K562 (cell line): ENCODE measurements around the gene PPP2R5A. TPM values are rescaled to one million over a fixed set of nuclear protein-coding genes. Genes with fewer than 3 reads are reported as not detected.

Experiments
- ATAC-seq: fragments of 200-7000 bp; cut with Tn5 transposase; 3 replicates; pipeline ENCODE4 v1.9.1; 2020; ENCODE audit warnings: moderate library complexity
- BruUV-seq: library from RNA; stranded (reverse); fragments of 400-500 nt; replicated peaks from 2 replicates; lab custom pipeline; 2021; lab: Mats Ljungman, UMichigan
- CTCF ChIA-PET: fragments of 300-600 bp; formaldehyde crosslinking; extraction: SDS; loops from one replicate; lab custom pipeline; 2021; ENCODE audit warnings: low intra/inter-chr PET ratio; lab: Yijun Ruan, JAX
- POLR2A ChIA-PET: fragments of 300-600, 350-650 bp; sonication (Branson Sonifier 250); formaldehyde crosslinking; extraction: SDS; loops from one replicate; lab custom pipeline; 2021; ENCODE audit warnings: antibody characterized with exemption, inconsistent platforms; lab: Yijun Ruan, JAX
- DNase-seq, 4 experiments: peaks; one replicate each; pipeline versions ENCODE4 v3.0.0 to v3.0.0-alpha.2; 2011 to 2018; ENCODE audit warnings: low spot score in 3 of 4, mixed read lengths in 3 of 4; ENCODE audit errors: extremely low read depth in 1 of 4
- FAIRE-seq: peaks from 2 replicates; lab custom pipeline; 2011; peaks lifted over from hg19 to GRCh38; lab: Jason Lieb, UNC
- H2AFZ ChIP-seq: 2 replicates; pipeline ENCODE4 v1.6.0; 2011; ENCODE audit warnings: low read depth, low read length, control low read depth, inconsistent platforms
- H3K27ac ChIP-seq: fragments of 200-600 bp; 3 replicates; pipeline ENCODE4 v1.8.0; 2011; ENCODE audit warnings: low read depth, mild to moderate bottlenecking, control low read depth, inconsistent platforms, low read length, moderate library complexity, mixed read lengths; ENCODE audit errors: extremely low read depth
- H3K27me3 ChIP-seq, 2 experiments: fragments of 300-600 bp in 1 of 2; 2 replicates in 1 of 2; 3 replicates in 1 of 2; pipeline versions ENCODE4 v1.6.0 to v1.8.0; 2011; ENCODE audit warnings: inconsistent platforms in 2 of 2, low read length in 2 of 2, mild to moderate bottlenecking in 1 of 2, mixed read lengths in 1 of 2, moderate library complexity in 1 of 2; ENCODE audit not compliant: control insufficient read depth in 2 of 2, insufficient read depth in 2 of 2
- H3K36me3 ChIP-seq: fragments of 300-600 bp; 3 replicates; pipeline ENCODE4 v1.8.0; 2011; ENCODE audit warnings: mild to moderate bottlenecking, low read length, inconsistent platforms; ENCODE audit not compliant: control insufficient read depth, insufficient read depth
- H3K4me1 ChIP-seq, 2 experiments: fragments of 200-600 bp in 1 of 2; replicated peaks in 1 of 2; 2 replicates in 1 of 2; 3 replicates in 1 of 2; pipeline versions ENCODE4 v1.5.1 to v1.8.0; 2011; ENCODE audit warnings: inconsistent platforms in 2 of 2, low read length in 2 of 2, mild to moderate bottlenecking in 1 of 2, mixed read lengths in 1 of 2, moderate library complexity in 1 of 2; ENCODE audit not compliant: control insufficient read depth in 2 of 2, insufficient read depth in 2 of 2
- H3K4me2 ChIP-seq: 2 replicates; pipeline ENCODE4 v1.6.1; 2011; ENCODE audit warnings: low read length, control low read depth, inconsistent platforms, mixed read lengths; ENCODE audit not compliant: insufficient read depth
- H3K4me3 ChIP-seq: fragments of 200-600 bp; sonication (generic), shearing (Covaris generic); 2 replicates; pipeline ENCODE4 v1.5.1; 2016; ENCODE audit warnings: control low read depth, inconsistent platforms
- H3K79me2 ChIP-seq: fragments of 200-600 bp; 3 replicates; pipeline ENCODE4 v1.8.0; 2011; ENCODE audit warnings: low read length, inconsistent platforms; ENCODE audit not compliant: control insufficient read depth, insufficient read depth
- H3K9ac ChIP-seq, 2 experiments: 2 replicates each; pipeline versions ENCODE4 v1.6.0 to v1.6.1; 2011; ENCODE audit warnings: low read depth in 2 of 2, low read length in 2 of 2, control low read depth in 1 of 2, inconsistent platforms in 1 of 2, mild to moderate bottlenecking in 1 of 2, mixed read lengths in 1 of 2; ENCODE audit not compliant: insufficient read depth in 1 of 2
- H3K9me1 ChIP-seq: one replicate; pipeline ENCODE4 v1.6.0; 2011; ENCODE audit warnings: inconsistent platforms, mild to moderate bottlenecking, low read length, moderate library complexity; ENCODE audit not compliant: control insufficient read depth, insufficient read depth
- H3K9me3 ChIP-seq: replicated peaks from 2 replicates; pipeline ENCODE4 v1.5.1; 2011; ENCODE audit warnings: low read depth, low read length, inconsistent platforms; ENCODE audit not compliant: control insufficient read depth, insufficient read depth
- H4K20me1 ChIP-seq: replicated peaks from 2 replicates; pipeline ENCODE4 v1.6.1; 2011; ENCODE audit warnings: low read length, inconsistent platforms, mixed read lengths; ENCODE audit not compliant: control insufficient read depth, insufficient read depth
- ARHGAP35 ChIP-seq: fragments of 450-650 bp; IDR thresholded peaks from 2 replicates; pipeline ENCODE4 v1.6.1; 2018; ENCODE audit not compliant: partially characterized antibody
- MAX ChIP-seq: sonication (generic); formaldehyde crosslinking; IDR thresholded peaks from 2 replicates; pipeline ENCODE4 v1.9.0; 2022; ENCODE audit warnings: mild to moderate bottlenecking, missing genetic modification reagents
- NBN ChIP-seq: fragments of 450-650 bp; IDR thresholded peaks from 2 replicates; pipeline ENCODE4 v1.6.1; 2016; ENCODE audit warnings: low read depth, mild to moderate bottlenecking
- POLR2A ChIP-seq: fragments of 450-650 bp; conservative IDR thresholded peaks from 2 replicates; pipeline ENCODE4 v1.6.1; 2016
- SUPT5H ChIP-seq: fragments of 450-650 bp; IDR thresholded peaks from 2 replicates; pipeline ENCODE4 v1.6.1; 2016
- TBL1XR1 ChIP-seq, 2 experiments: IDR thresholded peaks; 2 replicates each; pipeline ENCODE4 v1.6.1; 2012; ENCODE audit warnings: improper control_type of control experiment in 2 of 2, low read length in 2 of 2, mild to moderate bottlenecking in 1 of 2
- ZNF212 ChIP-seq: fragments of 450-650 bp; formaldehyde crosslinking; IDR thresholded peaks from 2 replicates; pipeline ENCODE4 v1.4.0; 2020; ENCODE audit warnings: mild to moderate bottlenecking
- WGBS: fragments of 100-300 bp; shearing (Covaris generic); methylation state at CpG from one replicate; pipeline ENCODE4 v1.1.6; 2016; ENCODE audit warnings: low coverage, mixed read lengths; ENCODE audit not compliant: insufficient coverage; ENCODE audit errors: missing lambda C conversion rate; 5-methylcytosine and 5-hydroxymethylcytosine counted together
- in situ Hi-C: fragments of 300-500 bp; cut with MboI; formaldehyde crosslinking; loops from 4 replicates; pipeline ENCODE4 v1.15.0; 2018; ENCODE audit warnings: inconsistent platforms, mixed read lengths
- intact Hi-C: fragments of 100-400 bp; cut with micrococcal nuclease; formaldehyde crosslinking; loops from 2 replicates; pipeline ENCODE4 v1.14.2; 2022
- polyA plus RNA-seq, 8 experiments: library from polyadenylated mRNA; depleted of rRNA in 4 of 8; stranded (reverse) in 5 of 8; unstranded in 3 of 8; fragments of >200 nt; fragmentation: Nextera tagmentation in 2 of 8; fragmentation: Illumina TruSeq in 1 of 8; extraction: Ambion mirVana in 2 of 8; extraction: Trizol in 1 of 8; gene quantifications; 2 replicates each; pipeline versions ENCODE4 v1.2.1 to v1.2.3, GENCODE V29; 2011 to 2014; ENCODE audit warnings: inconsistent platforms in 1 of 8, missing spikeins in 1 of 8
- total RNA-seq, 7 experiments: library from RNA; depleted of rRNA in 6 of 7; stranded (reverse); fragments of >200 nt in 6 of 7; fragmentation: Illumina TruSeq in 2 of 7; extraction: Trizol in 2 of 7; gene quantifications; 2 replicates each; pipeline versions ENCODE4 v1.2.1 to v1.2.3, GENCODE V29; 2011 to 2021; ENCODE audit warnings: low replicate concordance in 1 of 7
- TF ChIP-seq, protein P1 (sequence below): sonication (generic); formaldehyde crosslinking; IDR thresholded peaks from 2 replicates; pipeline ENCODE4 v1.8.1; 2023; ENCODE audit warnings: mild to moderate bottlenecking, missing genetic modification reagents

Gene PPP2R5A
- total and polyA plus RNA-seq, 9 of the 15 experiments (the other 6 are each of a cell fraction or from before 2014, with no cell fraction given): 26.9 to 106 (median 64.3) TPM

GRCh38 chr1:212310383-212310782 is 25.2 kb downstream of the PPP2R5A start:
- FAIRE-seq: no peak
- TF ChIP-seq, protein P1, sequence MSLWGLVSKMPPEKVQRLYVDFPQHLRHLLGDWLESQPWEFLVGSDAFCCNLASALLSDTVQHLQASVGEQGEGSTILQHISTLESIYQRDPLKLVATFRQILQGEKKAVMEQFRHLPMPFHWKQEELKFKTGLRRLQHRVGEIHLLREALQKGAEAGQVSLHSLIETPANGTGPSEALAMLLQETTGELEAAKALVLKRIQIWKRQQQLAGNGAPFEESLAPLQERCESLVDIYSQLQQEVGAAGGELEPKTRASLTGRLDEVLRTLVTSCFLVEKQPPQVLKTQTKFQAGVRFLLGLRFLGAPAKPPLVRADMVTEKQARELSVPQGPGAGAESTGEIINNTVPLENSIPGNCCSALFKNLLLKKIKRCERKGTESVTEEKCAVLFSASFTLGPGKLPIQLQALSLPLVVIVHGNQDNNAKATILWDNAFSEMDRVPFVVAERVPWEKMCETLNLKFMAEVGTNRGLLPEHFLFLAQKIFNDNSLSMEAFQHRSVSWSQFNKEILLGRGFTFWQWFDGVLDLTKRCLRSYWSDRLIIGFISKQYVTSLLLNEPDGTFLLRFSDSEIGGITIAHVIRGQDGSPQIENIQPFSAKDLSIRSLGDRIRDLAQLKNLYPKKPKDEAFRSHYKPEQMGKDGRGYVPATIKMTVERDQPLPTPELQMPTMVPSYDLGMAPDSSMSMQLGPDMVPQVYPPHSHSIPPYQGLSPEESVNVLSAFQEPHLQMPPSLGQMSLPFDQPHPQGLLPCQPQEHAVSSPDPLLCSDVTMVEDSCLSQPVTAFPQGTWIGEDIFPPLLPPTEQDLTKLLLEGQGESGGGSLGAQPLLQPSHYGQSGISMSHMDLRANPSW: no peak
- no peak for TF ChIP-seq TBL1XR1 (IDR thresholded peaks at IDR 0.05; ENCODE audit: low read length in 2 of 2)
- TF ChIP-seq POLR2A: no peak
- no peak for TF ChIP-seq MAX (CRISPR knock-in tag)
- TF ChIP-seq ARHGAP35: no peak
- TF ChIP-seq ZNF212 (CRISPR knock-in tag): no peak
- TF ChIP-seq SUPT5H: no peak
- TF ChIP-seq NBN: no peak
- H3K36me3 ChIP-seq: peaks cover 40% of the 10 kb centered on the region; the same call in 2 of the 3 replicates

More at GRCh38 chr1:212310383-212310782, 25.2 kb downstream of the PPP2R5A start:
- H3K9me3 ChIP-seq: no peaks in the 10 kb centered on the region
- ATAC-seq: no peak
- intact Hi-C loops (no loop called here), in situ Hi-C loops (no loop called here)
- BruUV-seq: no TSS peak
- H3K4me1 ChIP-seq: 0 out of 5 replicates have a peak, but pooled peaks cover 0 to 3% of the 10 kb centered on the region in 2 experiments
- 84% methylated on average over 3 of the region's 3 CpGs for WGBS
- H3K4me3 ChIP-seq: no peak overlapping the region
- ChIA-PET POLR2A (interaction anchor here (0.7 to 1.4 kb wide), 2 partner anchors 248 to 405 kb away, joined by 3 to 4 read pairs; no protein-coding TSS in a partner anchor), CTCF (no interaction called here)
- no peaks in the 10 kb centered on the region for H3K9me1 ChIP-seq
- no peak for DNase-seq
- H2AFZ ChIP-seq: no peak overlapping the region
- no peaks in the 10 kb centered on the region for H4K20me1 ChIP-seq
- H3K27ac ChIP-seq: no peak overlapping the region
- no peaks in the 10 kb centered on the region for H3K27me3 ChIP-seq
- H3K9ac ChIP-seq: no peak overlapping the region
- no peak overlapping the region for H3K4me2 ChIP-seq
- H3K79me2 ChIP-seq: peaks cover 94% of the 10 kb centered on the region
